Neuronal stem cell (in vitro differentiated cells): ENCODE data around the gene PPP2R1A.
A peak's percentile ranks its signal among the peaks of the same experiment; 100 is the strongest.

Experiments used
- DNase-seq: peaks from one replicate; pipeline ENCODE4 v3.0.0-alpha.2; 2013; ENCODE audit warnings: low spot score
- H2AFZ ChIP-seq: one replicate; pipeline ENCODE4 v1.6.1; 2013; ENCODE audit warnings: mild to moderate bottlenecking, low read length, inconsistent platforms
- H2AK5ac ChIP-seq: 2 replicates; pipeline ENCODE4 v1.6.1; 2013; ENCODE audit warnings: low read depth, mild to moderate bottlenecking, inconsistent platforms, low read length, moderate library complexity, mixed read lengths
- H2BK120ac ChIP-seq: 2 replicates; pipeline ENCODE4 v1.6.1; 2013; ENCODE audit warnings: low read depth, mild to moderate bottlenecking, inconsistent platforms, low read length, moderate library complexity, mixed read lengths
- H2BK12ac ChIP-seq: one replicate; pipeline ENCODE4 v1.6.1; 2013; ENCODE audit warnings: low read length, inconsistent platforms
- H2BK15ac ChIP-seq: 2 replicates; pipeline ENCODE4 v1.6.1; 2013; ENCODE audit warnings: mild to moderate bottlenecking, low read length, inconsistent platforms, mixed read lengths
- H2BK5ac ChIP-seq: one replicate; pipeline ENCODE4 v1.6.1; 2013; ENCODE audit warnings: inconsistent platforms, mild to moderate bottlenecking, low read length, moderate library complexity
- H3K14ac ChIP-seq: one replicate; pipeline ENCODE4 v1.6.1; 2013; ENCODE audit warnings: low read length, inconsistent platforms
- H3K18ac ChIP-seq: 2 replicates; pipeline ENCODE4 v1.6.1; 2013; ENCODE audit warnings: low read length, inconsistent platforms
- H3K23ac ChIP-seq: 2 replicates; pipeline ENCODE4 v1.6.1; 2013; ENCODE audit warnings: low read depth, mild to moderate bottlenecking, mixed read lengths, low read length, inconsistent platforms; ENCODE audit not compliant: poor library complexity
- H3K27ac ChIP-seq: replicated peaks from 3 replicates; pipeline ENCODE4 v1.5.1; 2013; ENCODE audit warnings: low read length, inconsistent platforms
- H3K27me3 ChIP-seq, 3 experiments: 2 replicates each; pipeline ENCODE4 v1.6.1; 2013; ENCODE audit warnings: low read length in 3 of 3, mild to moderate bottlenecking in 2 of 3, inconsistent platforms in 1 of 3, low read depth in 1 of 3, mixed read lengths in 1 of 3, moderate library complexity in 1 of 3; ENCODE audit not compliant: control insufficient read depth in 3 of 3, insufficient read depth in 3 of 3
- H3K36me3 ChIP-seq, 2 donors: replicated peaks in 1 of 2; 2 replicates each; pipeline ENCODE4 v1.6.1; 2013; ENCODE audit warnings: low read length in 2 of 2; ENCODE audit not compliant: control insufficient read depth in 2 of 2, insufficient read depth in 2 of 2
- H3K4ac ChIP-seq: 2 replicates; pipeline ENCODE4 v1.6.1; 2013; ENCODE audit warnings: inconsistent platforms, mild to moderate bottlenecking, low read length, moderate library complexity
- H3K4me1 ChIP-seq, 2 donors: 1 replicate in 1 of 2; 2 replicates in 1 of 2; pipeline ENCODE4 v1.6.1; 2013; ENCODE audit warnings: low read length in 2 of 2, low read depth in 1 of 2; ENCODE audit not compliant: control insufficient read depth in 2 of 2, insufficient read depth in 1 of 2
- H3K4me2 ChIP-seq: one replicate; pipeline ENCODE4 v1.6.1; 2013; ENCODE audit warnings: mild to moderate bottlenecking, low read length, inconsistent platforms; ENCODE audit not compliant: insufficient read depth, poor library complexity, severe bottlenecking
- H3K4me3 ChIP-seq, 2 donors: 2 replicates each; pipeline ENCODE4 v1.5.1; 2013; ENCODE audit warnings: low read length in 2 of 2, mild to moderate bottlenecking in 2 of 2, inconsistent platforms in 1 of 2, moderate library complexity in 1 of 2
- H3K79me1 ChIP-seq: one replicate; pipeline ENCODE4 v1.6.1; 2013; ENCODE audit warnings: low read depth, mild to moderate bottlenecking, inconsistent platforms, low read length, moderate library complexity
- H3K9ac ChIP-seq: one replicate; pipeline ENCODE4 v1.6.1; 2013; ENCODE audit warnings: mild to moderate bottlenecking, low read depth, low read length, inconsistent platforms; ENCODE audit not compliant: poor library complexity
- H3K9me3 ChIP-seq, 2 donors: replicated peaks in 1 of 2; 2 replicates each; pipeline versions ENCODE3 to v1.6.1; 2013; ENCODE audit warnings: low read length in 2 of 2, mild to moderate bottlenecking in 2 of 2, inconsistent platforms in 1 of 2, low read depth in 1 of 2, mixed read lengths in 1 of 2, moderate library complexity in 1 of 2; ENCODE audit not compliant: control insufficient read depth in 2 of 2, insufficient read depth in 1 of 2
- H4K8ac ChIP-seq: one replicate; pipeline ENCODE4 v1.6.1; 2013; ENCODE audit warnings: low read depth, mild to moderate bottlenecking, inconsistent platforms, low read length, moderate library complexity
- H4K91ac ChIP-seq: one replicate; pipeline ENCODE4 v1.6.1; 2013; ENCODE audit warnings: low read length, low read depth, mild to moderate bottlenecking, inconsistent platforms; ENCODE audit not compliant: poor library complexity
- WGBS, 2 donors: extraction: QIAGEN DNeasy Blood & Tissue Kit; methylation state at CpG; one replicate each; pipeline ENCODE4 v1.1.7; 2013; ENCODE audit warnings: missing lambda C conversion rate in 2 of 2, mixed read lengths in 1 of 2; ENCODE audit not compliant: insufficient read length in 2 of 2, insufficient replicate concordance in 1 of 2; ENCODE audit errors: extremely low coverage in 2 of 2; 5-methylcytosine and 5-hydroxymethylcytosine counted together

Gene PPP2R1A

DNA sequence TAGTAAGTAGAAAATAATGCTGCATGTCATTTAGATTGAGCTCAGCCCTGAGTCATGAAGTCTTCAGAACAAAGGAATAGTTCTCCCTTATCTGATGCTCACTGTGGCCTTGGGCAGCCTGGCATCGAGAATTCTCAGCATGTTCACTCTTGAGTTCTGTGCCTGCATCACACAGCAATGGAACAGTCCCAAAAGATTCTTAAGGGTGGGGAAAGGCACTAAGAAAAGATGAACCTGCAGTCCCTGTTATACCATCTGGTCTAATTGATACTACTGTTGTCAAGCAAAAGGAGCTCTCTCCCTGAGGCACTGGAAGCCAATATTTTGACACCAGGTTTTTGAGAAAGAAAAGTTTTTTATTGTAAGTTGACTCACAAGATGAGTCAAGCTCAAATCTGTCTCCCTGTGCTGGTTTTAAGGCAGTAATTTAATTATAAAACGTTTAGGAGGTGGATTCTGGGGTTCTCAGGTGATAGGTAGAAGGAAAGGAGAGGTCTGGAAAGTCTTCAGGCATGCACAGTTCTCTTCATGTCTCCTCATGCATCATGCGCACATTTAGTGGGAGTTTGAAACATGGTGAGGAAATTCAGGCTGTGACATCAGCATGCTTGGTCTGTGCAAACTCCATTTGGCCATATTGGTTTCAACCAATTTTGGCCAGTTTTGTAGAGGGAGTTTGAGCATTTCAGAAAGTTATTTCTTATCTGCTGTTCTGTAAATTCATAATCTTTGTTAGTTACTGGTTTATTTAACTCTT lies 41.5 kb downstream of the PPP2R1A start:
- Histone ChIP-seq H2BK12ac (no peak overlapping the region), H2AFZ (no peak overlapping the region), H2BK5ac (no peak overlapping the region), H2BK15ac (no peak overlapping the region), H3K36me3 (peaks cover 18 to 42% of the 10 kb centered on the region in 2 donors), H4K8ac (no peak overlapping the region), H3K23ac (no peak overlapping the region), H4K91ac (no peak overlapping the region), H3K9ac (no peak overlapping the region), H3K27ac (no peak overlapping the region), H2BK120ac (no peak overlapping the region), H3K27me3 (no peaks in the 10 kb centered on the region), H3K4ac (no peak overlapping the region), H3K79me1 (no peaks in the 10 kb centered on the region), H2AK5ac (no peak overlapping the region), H3K14ac (no peak overlapping the region), H3K4me2 (no peak overlapping the region), H3K4me3 (no peak overlapping the region), H3K9me3 (no peaks in the 10 kb centered on the region), H3K4me1 (no peaks in the 10 kb centered on the region), H3K18ac (no peak overlapping the region)
- no peak for DNase-seq
- no CpG with 5 or more reads among the region's 3 CpGs for WGBS, 2 donors

DNA sequence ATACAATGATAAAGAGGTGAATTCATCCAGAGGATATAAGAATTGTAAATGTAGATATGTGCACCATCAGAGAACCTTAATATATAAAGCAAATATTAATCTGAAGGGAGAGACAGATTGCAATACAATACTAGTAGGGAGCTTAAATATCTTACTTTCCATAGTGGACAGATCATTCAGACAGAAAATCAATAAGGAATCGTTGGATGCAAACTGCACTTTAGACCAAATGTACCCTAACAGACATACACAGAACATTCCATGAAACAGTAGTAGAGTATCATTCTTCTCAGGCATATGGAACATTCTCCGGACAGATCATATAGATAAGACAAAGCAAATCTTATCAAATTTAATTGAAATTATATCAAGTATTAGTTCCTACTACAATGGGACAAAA lies 44.6 kb downstream of the PPP2R1A start:
- no peaks in the 10 kb centered on the region for H3K79me1 ChIP-seq
- no peak overlapping the region for H2BK12ac ChIP-seq
- no peak overlapping the region for H2BK15ac ChIP-seq
- H3K4me2 ChIP-seq, result no peak overlapping the region
- no peaks in the 10 kb centered on the region for H3K27me3 ChIP-seq
- H3K9ac ChIP-seq, result no peak overlapping the region
- H3K14ac ChIP-seq, result no peak overlapping the region
- H4K8ac ChIP-seq, result no peak overlapping the region
- no peak overlapping the region for H3K4me3 ChIP-seq
- no peak overlapping the region for H3K4ac ChIP-seq
- H3K23ac ChIP-seq, result no peak overlapping the region
- no peaks in the 10 kb centered on the region for H3K9me3 ChIP-seq
- H3K18ac ChIP-seq, result no peak overlapping the region
- H2BK5ac ChIP-seq, result no peak overlapping the region
- H3K4me1 ChIP-seq, result no peaks in the 10 kb centered on the region
- no peak overlapping the region for H3K27ac ChIP-seq
- H2BK120ac ChIP-seq, result no peak overlapping the region
- WGBS, 2 donors, result no CpG with 5 or more reads among the region's 2 CpGs
- H2AFZ ChIP-seq, result no peak overlapping the region
- no peak overlapping the region for H2AK5ac ChIP-seq
- DNase-seq, result no peak
- H4K91ac ChIP-seq, result no peak overlapping the region
- peaks cover 0 to 13% of the 10 kb centered on the region in 2 donors for H3K36me3 ChIP-seq

DNA sequence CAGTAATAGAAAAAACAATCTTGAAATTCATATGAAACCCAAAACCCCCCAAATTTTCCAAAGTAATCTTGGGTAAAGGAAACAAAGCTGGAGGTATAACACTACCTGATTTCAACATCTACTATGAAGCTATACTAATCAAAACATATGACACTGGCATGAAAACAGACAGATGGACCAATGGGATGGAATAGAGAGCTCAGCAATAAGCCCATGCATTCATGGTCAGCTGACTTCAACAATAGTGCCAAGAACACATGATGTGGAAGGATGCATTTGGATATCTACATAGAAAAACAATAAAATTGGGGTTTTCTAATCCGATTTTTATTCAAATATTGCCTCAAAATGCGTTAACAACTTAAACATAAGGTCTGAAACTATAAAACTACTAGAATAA lies 47.3 kb downstream of the PPP2R1A start:
- no peak overlapping the region for H2BK15ac ChIP-seq
- no peak overlapping the region for H3K4me3 ChIP-seq
- no peak overlapping the region for H3K18ac ChIP-seq
- no peaks in the 10 kb centered on the region for H3K9me3 ChIP-seq
- no peak overlapping the region for H2AFZ ChIP-seq
- no peak overlapping the region for H2BK12ac ChIP-seq
- H2BK120ac ChIP-seq, result no peak overlapping the region
- no peaks in the 10 kb centered on the region for H3K36me3 ChIP-seq
- no peak overlapping the region for H2BK5ac ChIP-seq
- H3K4me2 ChIP-seq, result no peak overlapping the region
- H3K23ac ChIP-seq, result no peak overlapping the region
- no peak overlapping the region for H2AK5ac ChIP-seq
- DNase-seq, result no peak
- no peaks in the 10 kb centered on the region for H3K79me1 ChIP-seq
- no peaks in the 10 kb centered on the region for H3K27me3 ChIP-seq
- no peaks in the 10 kb centered on the region for H3K4me1 ChIP-seq
- H3K27ac ChIP-seq, result no peak overlapping the region
- H3K4ac ChIP-seq, result no peak overlapping the region
- no peak overlapping the region for H4K91ac ChIP-seq
- no CpG with 5 or more reads among the region's 2 CpGs for WGBS, 2 donors
- no peak overlapping the region for H3K14ac ChIP-seq
- no peak overlapping the region for H3K9ac ChIP-seq
- H4K8ac ChIP-seq, result no peak overlapping the region

DNA sequence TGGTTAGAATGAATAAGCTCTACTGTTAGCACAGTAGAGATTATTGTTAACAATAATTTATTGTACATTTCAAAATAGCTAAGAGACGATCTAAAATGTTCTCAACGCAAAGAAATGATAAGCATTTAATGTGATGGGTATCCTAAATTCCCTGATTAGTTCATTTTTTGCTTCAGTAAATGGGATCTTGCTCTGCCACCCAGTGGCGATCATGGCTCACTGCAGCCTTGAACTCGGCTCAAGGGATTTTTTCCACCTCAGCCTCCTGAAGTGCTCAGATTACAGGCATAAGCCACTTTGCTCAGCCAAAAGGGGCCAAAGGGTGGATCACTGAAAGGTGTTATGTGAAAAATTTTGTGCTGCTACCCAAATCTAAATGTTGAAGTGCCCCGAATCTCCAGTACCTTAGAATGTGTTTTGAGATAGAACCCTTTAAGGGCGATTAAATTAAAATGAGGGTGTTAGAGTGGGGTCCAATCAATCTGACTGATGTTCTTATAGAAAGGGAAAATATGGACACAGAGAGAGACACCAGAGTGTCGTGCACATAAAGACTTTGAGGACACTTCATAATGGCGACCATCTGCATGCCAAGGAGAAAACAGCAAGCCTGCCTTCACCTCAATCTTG lies 48.0 kb downstream of the PPP2R1A start:
- H3K18ac ChIP-seq, result no peak overlapping the region
- H3K14ac ChIP-seq, result no peak overlapping the region
- H2AFZ ChIP-seq, result no peak overlapping the region
- no peak overlapping the region for H2BK15ac ChIP-seq
- no peak overlapping the region for H3K9ac ChIP-seq
- no peak overlapping the region for H2AK5ac ChIP-seq
- no peak overlapping the region for H2BK5ac ChIP-seq
- no peaks in the 10 kb centered on the region for H3K36me3 ChIP-seq
- H3K79me1 ChIP-seq, result no peaks in the 10 kb centered on the region
- no peak overlapping the region for H3K4me2 ChIP-seq
- no peak overlapping the region for H2BK120ac ChIP-seq
- no peak overlapping the region for H3K4ac ChIP-seq
- H3K27me3 ChIP-seq, result no peaks in the 10 kb centered on the region
- no peak overlapping the region for H3K4me3 ChIP-seq
- H3K9me3 ChIP-seq, result no peaks in the 10 kb centered on the region
- no CpG with 5 or more reads among the region's 8 CpGs for WGBS, 2 donors
- H4K8ac ChIP-seq, result no peak overlapping the region
- no peak overlapping the region for H3K23ac ChIP-seq
- H2BK12ac ChIP-seq, result no peak overlapping the region
- H4K91ac ChIP-seq, result no peak overlapping the region
- DNase-seq, result peak; percentile 48
- no peak overlapping the region for H3K27ac ChIP-seq
- no peaks in the 10 kb centered on the region for H3K4me1 ChIP-seq
